Measurements from ENCODE around the gene CADM4. TPM values are rescaled to one million over a fixed set of nuclear protein-coding genes. Genes with fewer than 3 reads are reported as not detected.

CADM4 gene, protein sequence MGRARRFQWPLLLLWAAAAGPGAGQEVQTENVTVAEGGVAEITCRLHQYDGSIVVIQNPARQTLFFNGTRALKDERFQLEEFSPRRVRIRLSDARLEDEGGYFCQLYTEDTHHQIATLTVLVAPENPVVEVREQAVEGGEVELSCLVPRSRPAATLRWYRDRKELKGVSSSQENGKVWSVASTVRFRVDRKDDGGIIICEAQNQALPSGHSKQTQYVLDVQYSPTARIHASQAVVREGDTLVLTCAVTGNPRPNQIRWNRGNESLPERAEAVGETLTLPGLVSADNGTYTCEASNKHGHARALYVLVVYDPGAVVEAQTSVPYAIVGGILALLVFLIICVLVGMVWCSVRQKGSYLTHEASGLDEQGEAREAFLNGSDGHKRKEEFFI
- under 1 TPM; 0.30 to 0.51 TPM for total RNA-seq

GRCh38 chr19:43639519-43640423 lies at the start of gene CADM4:
Gene CADM4 (minus strand): TSS chr19:43639850. CDS start chr19:43639790, 60 bp downstream.

DNA sequence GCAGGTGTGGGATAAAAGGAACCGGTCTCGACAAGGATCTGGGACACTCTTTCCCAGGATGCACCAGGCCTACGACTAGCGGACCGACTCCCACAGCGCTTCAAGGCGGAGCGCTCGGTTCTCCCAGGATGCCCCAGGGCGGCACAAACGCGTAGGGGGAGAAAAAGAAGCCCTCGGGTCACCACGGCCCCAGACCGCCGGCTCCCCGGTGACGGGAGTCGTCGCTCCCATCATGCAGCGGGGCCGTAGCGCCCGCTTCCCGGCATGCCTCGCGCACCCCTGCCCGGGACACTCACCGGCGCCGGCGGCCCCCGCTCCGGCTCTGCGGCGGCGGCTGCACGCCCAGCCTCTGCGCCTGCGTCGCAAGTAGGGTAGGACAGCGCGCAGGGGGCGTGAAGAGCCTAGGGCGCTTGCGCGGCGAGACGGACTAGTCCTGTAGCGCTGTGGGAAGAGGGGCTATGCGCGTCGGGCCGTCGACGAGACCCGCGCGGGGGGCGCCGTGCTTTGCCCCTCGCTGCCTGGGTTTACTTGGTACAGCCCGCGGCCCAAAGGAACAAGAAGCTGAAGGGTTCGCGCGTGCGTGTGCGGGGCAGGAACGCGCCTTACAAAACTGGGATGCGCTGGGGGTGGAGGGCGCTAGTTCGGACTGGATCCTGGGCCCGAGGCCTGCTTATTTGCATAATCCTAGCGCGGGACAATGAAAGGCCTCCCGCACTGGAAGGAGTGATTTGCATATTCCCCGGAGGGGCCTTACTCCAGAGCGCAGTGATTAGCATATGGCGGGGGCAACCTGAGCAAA lies 20.2 kb downstream of the CADM4 start, which contains the start of gene ZNF428:
TSS of gene ZNF428 (minus strand) at position 368 of the 799 bp plus-strand sequence. CDS start 5,325 bp downstream, outside the sequence.

GRCh38 chr19:43611788-43612187 lies 27.9 kb downstream of the CADM4 start, which contains the start of gene SRRM5:
Gene SRRM5 (plus strand): TSS chr19:43612088. CDS start chr19:43612122, 34 bp downstream.

GRCh38 chr19:43595999-43596841 lies 43.4 kb downstream of the CADM4 start, which contains the start of the genes IRGQ and ZNF576:
Gene IRGQ (minus strand): TSS chr19:43596134. CDS start chr19:43595338, 796 bp downstream.
Gene ZNF576 (plus strand): TSS chr19:43596595. CDS start chr19:43597109, 514 bp downstream.

DNA sequence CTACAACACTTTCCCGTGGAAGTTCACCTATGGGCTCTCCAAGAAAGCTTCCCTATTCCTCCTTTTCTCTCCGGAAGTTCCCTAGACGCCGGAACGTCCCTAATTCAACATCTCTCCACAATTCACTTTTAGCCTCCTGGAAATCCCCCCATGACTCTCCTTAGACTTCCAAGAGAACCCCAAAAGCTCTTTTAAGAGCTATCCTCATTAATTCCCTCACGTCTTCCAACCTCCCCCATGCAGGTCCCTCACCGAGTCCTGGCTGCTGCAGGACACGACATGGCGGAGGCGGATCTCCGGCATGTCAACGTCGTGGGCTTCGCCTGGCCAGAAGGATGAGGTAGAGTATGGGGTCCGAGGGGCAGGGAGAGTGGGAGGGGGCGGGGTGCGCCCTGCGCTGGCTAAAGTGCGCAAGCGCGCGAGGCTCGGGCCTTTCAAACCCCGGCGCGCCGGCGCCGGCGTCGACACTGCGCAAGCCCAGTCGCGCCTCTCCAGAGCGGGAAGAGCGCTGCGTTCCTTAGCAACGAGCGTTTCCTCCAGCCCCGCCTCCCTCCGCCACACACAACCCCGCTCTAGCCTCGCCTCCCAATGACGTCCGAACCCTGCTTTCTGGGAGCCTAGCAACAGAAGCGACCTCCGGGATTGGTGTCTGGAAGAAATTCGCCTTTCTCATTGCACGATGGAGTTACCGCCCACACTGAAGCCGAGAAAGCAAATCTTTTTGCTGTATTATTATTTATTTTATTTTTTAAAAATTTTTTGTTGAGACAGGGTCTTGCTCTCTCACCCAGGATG lies 64.3 kb downstream of the CADM4 start, which contains the start of the genes PINLYP and XRCC1:
TSS of gene PINLYP (plus strand) at position 646 of the 795 bp plus-strand sequence. CDS start 1,391 bp downstream, outside the sequence.
TSS of gene XRCC1 (minus strand) at position 372 of the 795 bp plus-strand sequence. CDS start at position 303, 69 bp downstream.

Other genes starting within 250 kb of the CADM4 start
- gene TEX101, start 225.0 kb downstream of the CADM4 start, total RNA-seq = not detected
- gene LYPD3, start 174.2 kb downstream of the CADM4 start, total RNA-seq = 1 to 10 TPM; 1.3 to 1.5 TPM
- gene PHLDB3, start 135.1 kb downstream of the CADM4 start, total RNA-seq = 10 to 100 TPM; 22.0 to 22.6 TPM
- gene ETHE1, start 112.6 kb downstream of the CADM4 start, total RNA-seq = 10 to 100 TPM; 79.6 to 87.3 TPM
- gene ZNF575, start 106.7 kb downstream of the CADM4 start, total RNA-seq = 1 to 10 TPM; 6.6 to 6.9 TPM
- gene XRCC1, start 64.3 kb downstream of the CADM4 start, total RNA-seq = 10 to 100 TPM; 36.2 to 36.4 TPM
- gene PINLYP, start 64.0 kb downstream of the CADM4 start, total RNA-seq = 1 to 10 TPM; 3.9 to 5.0 TPM
- gene IRGQ, start 43.7 kb downstream of the CADM4 start, total RNA-seq = 10 to 100 TPM; 12.1 to 12.2 TPM
- gene ZNF576, start 43.3 kb downstream of the CADM4 start, total RNA-seq = 10 to 100 TPM; 12.9 to 13.5 TPM
- gene SRRM5, start 27.8 kb downstream of the CADM4 start, total RNA-seq = under 1 TPM; 0.39 to 0.40 TPM
- gene ZNF428, start 20.2 kb downstream of the CADM4 start, total RNA-seq = 10 to 100 TPM; 24.5 to 29.5 TPM
- gene PLAUR, start 30.3 kb upstream of the CADM4 start, total RNA-seq = 10 to 100 TPM; 11.1 to 11.8 TPM
- not detected for gene IRGC, start 76.2 kb upstream of the CADM4 start, total RNA-seq
- gene SMG9, start 115.1 kb upstream of the CADM4 start, total RNA-seq = 10 to 100 TPM; 56.7 to 61.4 TPM
- gene KCNN4, start 141.1 kb upstream of the CADM4 start, total RNA-seq = 10 to 100 TPM; 28.8 to 30.4 TPM
- gene LYPD5, start 162.6 kb upstream of the CADM4 start, total RNA-seq = 1 to 10 TPM; 1.2 to 1.6 TPM
- gene ZNF283, start 187.5 kb upstream of the CADM4 start, total RNA-seq = 10 to 100 TPM in 1 of 2 experiments, 1 to 10 TPM in 1; 9.2 to 11.8 TPM
- gene ZNF404, start 244.1 kb upstream of the CADM4 start, total RNA-seq = 1 to 10 TPM; 1.5 to 1.8 TPM

All from activated naive CD4-positive, alpha-beta T cell treated with anti-CD3 and anti-CD28 coated beads, Interleukin-2, amount 10 ng/mL, durations not matched to agents 5 hours and 36 hours (primary cell).